Activated naive CD4-positive, alpha-beta T cell treated with anti-CD3 and anti-CD28 coated beads, Interleukin-2, amount 10 ng/mL, durations not matched to agents 7 days and 5 days (primary cell): Measurements from ENCODE around the gene CYP3A5.

Experiments used
- CTCF ChIA-PET: fragments of 350-600 bp; sonication (Branson Sonifier 250); formaldehyde crosslinking; loops from one replicate; lab custom pipeline; 2021; ENCODE audit warnings: antibody characterized with exemption; lab: Charles Lee
- DNase-seq: peaks from one replicate; pipeline ENCODE4 v3.0.0-alpha.2; 2020
- H3K27ac Mint-ChIP-seq: one replicate; pipeline ENCODE4 v1.8.0; 2021; ENCODE audit warnings: mild to moderate bottlenecking, moderate library complexity, mixed read lengths
- H3K27me3 Mint-ChIP-seq: one replicate; pipeline ENCODE4 v1.8.0; 2021; ENCODE audit warnings: mild to moderate bottlenecking, mixed read lengths
- H3K36me3 Mint-ChIP-seq: one replicate; pipeline ENCODE4 v1.8.0; 2021; ENCODE audit warnings: mixed read lengths
- H3K4me1 Mint-ChIP-seq: one replicate; pipeline ENCODE4 v1.8.0; 2021; ENCODE audit warnings: mixed read lengths
- H3K4me3 Mint-ChIP-seq: one replicate; pipeline ENCODE4 v1.8.0; 2021; ENCODE audit warnings: mild to moderate bottlenecking, moderate library complexity, mixed read lengths
- H3K9me3 Mint-ChIP-seq: one replicate; pipeline ENCODE4 v1.8.0; 2021; ENCODE audit warnings: mixed read lengths

CYP3A5 gene

DNA sequence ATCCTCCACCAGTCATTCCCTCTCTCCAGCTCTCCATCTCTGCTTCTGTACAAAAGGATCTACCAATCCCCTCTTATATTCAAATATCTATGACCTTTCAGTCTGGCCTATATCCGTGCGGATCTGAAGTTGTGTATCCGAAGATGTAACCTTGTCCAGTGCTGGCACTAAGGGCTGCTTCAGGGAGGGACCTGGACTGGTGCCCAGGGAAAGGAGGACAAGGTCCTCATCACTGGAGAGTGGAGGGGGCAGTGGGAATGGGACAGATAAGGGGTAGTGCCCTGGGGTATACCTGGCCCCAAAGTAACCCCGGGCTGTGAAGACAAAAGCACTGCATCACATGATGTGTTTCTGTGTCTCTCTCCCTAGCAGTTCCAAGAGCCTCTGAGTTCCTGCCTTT lies 80.0 kb downstream of the CYP3A5 start:
- H3K4me1 Mint-ChIP-seq, result peaks cover 8% of the 10 kb centered on the region
- H3K27me3 Mint-ChIP-seq, result no peaks in the 10 kb centered on the region
- no peak for DNase-seq
- CTCF ChIA-PET, result no interaction called here
- H3K4me3 Mint-ChIP-seq, result no peak overlapping the region
- no peaks in the 10 kb centered on the region for H3K36me3 Mint-ChIP-seq
- H3K27ac Mint-ChIP-seq, result no peak overlapping the region
- no peaks in the 10 kb centered on the region for H3K9me3 Mint-ChIP-seq
